ENCODE measurements around the gene GBP7. TPM values are rescaled to one million over a fixed set of nuclear protein-coding genes. Genes with fewer than 3 reads are reported as not detected.

The GBP7 gene
- total and polyA plus RNA-seq, 8 donors: 0.09 to 0.39 (median 0.15) TPM; not detected in 1

DNA sequence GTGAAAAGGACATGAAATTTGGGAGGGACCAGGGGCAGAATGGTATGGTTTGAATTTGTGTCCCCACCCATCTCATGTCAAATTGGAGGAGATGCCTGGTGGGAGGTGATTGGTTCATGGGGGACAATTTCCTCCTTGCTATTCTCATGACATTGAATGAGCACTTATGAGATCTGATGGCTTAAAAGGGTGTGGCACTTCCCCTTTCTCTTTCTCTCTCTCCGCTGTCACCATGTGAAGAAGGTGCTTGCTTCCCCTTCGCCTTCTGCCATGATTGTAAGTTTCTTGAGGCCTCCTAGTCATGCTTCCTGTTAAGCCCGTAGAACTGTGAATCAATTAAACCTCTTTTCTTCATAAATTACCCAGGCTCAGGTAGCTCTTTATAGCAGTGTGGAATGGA, 30.6 kb upstream of the GBP7 start:
- Histone ChIP-seq H3K4me3 (no peak overlapping the region), H3K36me3 (no peaks in the 10 kb centered on the region), H3K27ac (no peak overlapping the region), H3K9me3 (peaks cover 0 to 31% of the 10 kb centered on the region in 2 donors), H3K4me1 (no peaks in the 10 kb centered on the region), H3K27me3 (no peaks in the 10 kb centered on the region)
- ATAC-seq: no peak
- DNase-seq: no peak
- TF ChIP-seq, protein P1, sequence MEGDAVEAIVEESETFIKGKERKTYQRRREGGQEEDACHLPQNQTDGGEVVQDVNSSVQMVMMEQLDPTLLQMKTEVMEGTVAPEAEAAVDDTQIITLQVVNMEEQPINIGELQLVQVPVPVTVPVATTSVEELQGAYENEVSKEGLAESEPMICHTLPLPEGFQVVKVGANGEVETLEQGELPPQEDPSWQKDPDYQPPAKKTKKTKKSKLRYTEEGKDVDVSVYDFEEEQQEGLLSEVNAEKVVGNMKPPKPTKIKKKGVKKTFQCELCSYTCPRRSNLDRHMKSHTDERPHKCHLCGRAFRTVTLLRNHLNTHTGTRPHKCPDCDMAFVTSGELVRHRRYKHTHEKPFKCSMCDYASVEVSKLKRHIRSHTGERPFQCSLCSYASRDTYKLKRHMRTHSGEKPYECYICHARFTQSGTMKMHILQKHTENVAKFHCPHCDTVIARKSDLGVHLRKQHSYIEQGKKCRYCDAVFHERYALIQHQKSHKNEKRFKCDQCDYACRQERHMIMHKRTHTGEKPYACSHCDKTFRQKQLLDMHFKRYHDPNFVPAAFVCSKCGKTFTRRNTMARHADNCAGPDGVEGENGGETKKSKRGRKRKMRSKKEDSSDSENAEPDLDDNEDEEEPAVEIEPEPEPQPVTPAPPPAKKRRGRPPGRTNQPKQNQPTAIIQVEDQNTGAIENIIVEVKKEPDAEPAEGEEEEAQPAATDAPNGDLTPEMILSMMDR (IDR thresholded peaks at IDR 0.05): no peak
- intact Hi-C loops (cut with DNase I): no loop called here

DNA sequence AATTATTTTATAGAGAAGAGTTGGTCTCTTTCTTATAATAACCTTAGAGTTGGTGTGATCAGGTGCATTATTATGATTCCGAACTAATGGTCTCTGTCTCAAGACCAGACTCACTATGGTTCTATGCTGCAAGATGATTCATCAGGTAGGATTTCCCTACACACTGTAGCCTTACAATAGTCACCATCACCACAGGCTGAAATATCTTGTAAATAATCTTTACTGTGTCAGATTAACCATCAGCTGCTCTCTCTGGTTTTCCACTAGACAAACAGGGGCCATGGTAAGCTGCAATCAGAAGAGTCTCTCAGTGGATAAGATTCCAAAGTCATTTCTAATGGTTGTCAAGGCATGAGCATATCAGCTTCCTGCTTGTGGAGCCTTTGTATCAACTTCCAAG, 27.4 kb upstream of the GBP7 start:
- H3K4me1 ChIP-seq: peaks cover 0 to 21% of the 10 kb centered on the region in 2 donors
- H3K27ac ChIP-seq: no peak overlapping the region
- ATAC-seq (no peak), DNase-seq (no peak)
- H3K36me3 ChIP-seq: no peaks in the 10 kb centered on the region
- TF ChIP-seq, protein P1 (IDR thresholded peaks at IDR 0.05): no peak
- no peak overlapping the region for H3K4me3 ChIP-seq
- H3K27me3 ChIP-seq: no peaks in the 10 kb centered on the region
- H3K9me3 ChIP-seq: peaks cover 0 to 17% of the 10 kb centered on the region in 2 donors
- intact Hi-C loops (cut with DNase I): no loop called here

DNA sequence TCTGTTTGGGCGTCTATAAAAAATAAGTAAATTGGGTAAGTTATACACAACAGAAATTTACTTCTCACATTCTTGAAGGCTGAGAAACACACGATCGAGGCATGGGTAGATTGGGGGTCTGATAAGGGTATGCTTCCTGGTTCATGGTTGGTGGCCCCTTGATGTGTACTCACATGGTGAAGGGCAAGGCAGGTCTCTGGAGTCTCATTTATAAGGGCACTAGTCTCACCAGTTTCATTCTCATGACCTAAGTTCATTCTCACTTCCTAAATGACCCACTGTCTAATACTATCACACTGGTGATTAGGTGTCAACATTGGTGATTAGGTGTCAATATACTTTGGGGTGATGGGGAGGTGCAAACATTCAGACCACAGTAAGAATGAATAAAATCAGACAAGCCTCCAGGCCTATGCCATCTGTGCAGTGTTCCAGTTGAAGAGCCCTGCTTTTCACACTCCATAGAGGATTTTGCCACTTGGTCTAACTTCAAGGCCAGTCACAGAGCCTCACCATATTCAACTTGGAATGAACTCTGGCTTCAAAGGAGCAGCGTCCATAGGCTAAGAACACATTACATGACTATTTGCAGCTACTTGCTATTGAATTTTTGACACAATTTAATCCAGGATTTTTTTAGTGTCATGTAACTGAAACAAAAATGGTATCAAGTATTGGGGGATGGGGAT, 25.4 kb upstream of the GBP7 start:
- intact Hi-C loops (cut with DNase I): no loop called here
- DNase-seq: no peak
- Histone ChIP-seq H3K9me3 (peaks cover 0 to 17% of the 10 kb centered on the region in 2 donors), H3K36me3 (no peaks in the 10 kb centered on the region), H3K27ac (no peak overlapping the region), H3K4me1 (peaks cover 0 to 37% of the 10 kb centered on the region in 2 donors), H3K27me3 (no peaks in the 10 kb centered on the region), H3K4me3 (no peak overlapping the region)
- no peak for ATAC-seq
- TF ChIP-seq, protein P1 (IDR thresholded peaks at IDR 0.05): no peak

DNA sequence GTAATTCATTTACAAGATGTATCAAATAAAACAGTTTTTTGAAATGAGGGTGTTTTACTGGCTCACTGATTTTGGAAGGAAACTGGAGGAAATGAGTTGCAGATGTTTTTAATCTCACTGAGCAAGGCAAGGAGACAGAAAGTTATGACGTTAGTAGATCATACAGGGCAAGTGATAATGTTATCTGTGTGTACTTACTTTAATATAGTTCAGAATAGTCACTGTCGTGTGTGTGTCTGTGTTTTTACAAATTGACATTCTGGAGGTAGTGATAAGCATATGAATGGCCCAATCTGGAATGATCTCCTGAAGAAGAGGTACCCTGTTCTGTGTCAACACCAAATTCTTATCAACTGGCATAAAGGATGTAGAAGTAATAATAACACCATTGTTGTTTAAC, 24.9 kb upstream of the GBP7 start:
- Histone ChIP-seq H3K9me3 (peaks cover 0 to 16% of the 10 kb centered on the region in 2 donors), H3K4me3 (no peak overlapping the region), H3K27me3 (no peaks in the 10 kb centered on the region), H3K36me3 (no peaks in the 10 kb centered on the region), H3K27ac (no peak overlapping the region), H3K4me1 (peaks cover 0 to 43% of the 10 kb centered on the region in 2 donors)
- intact Hi-C loops (cut with DNase I): no loop called here
- DNase-seq (no peak), ATAC-seq (no peak)
- TF ChIP-seq, protein P1 (IDR thresholded peaks at IDR 0.05): no peak

DNA sequence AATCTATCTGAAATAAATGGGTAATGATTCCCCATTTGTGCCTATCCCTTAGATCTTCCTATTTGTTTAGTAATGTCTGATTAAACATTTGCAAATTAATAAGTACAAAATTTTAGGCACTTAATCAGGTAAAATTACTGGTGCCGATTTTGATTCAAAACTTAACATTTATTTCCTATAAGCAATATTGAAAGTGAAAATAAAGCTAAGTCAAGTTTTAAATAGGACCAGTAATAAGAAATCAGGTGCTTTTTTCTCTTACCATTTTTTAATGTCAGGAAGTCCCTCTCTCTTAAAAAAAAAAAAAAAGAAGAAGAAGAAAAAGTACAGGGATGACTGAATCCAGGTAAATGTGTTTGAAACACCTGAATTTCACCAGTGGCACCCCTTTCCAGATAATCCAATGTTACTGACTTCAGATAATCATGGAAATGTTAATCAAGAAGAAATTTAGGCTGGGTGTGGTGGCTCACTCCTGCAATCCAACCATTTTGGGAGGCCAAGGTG, 23.8 kb upstream of the GBP7 start:
- TF ChIP-seq, protein P1 (IDR thresholded peaks at IDR 0.05): no peak

More for the DNA sequence above, 23.8 kb upstream of the GBP7 start:
- DNase-seq (no peak), ATAC-seq (no peak)
- Histone ChIP-seq H3K9me3 (peaks cover 0 to 5% of the 10 kb centered on the region in 2 donors), H3K27me3 (no peaks in the 10 kb centered on the region), H3K36me3 (no peaks in the 10 kb centered on the region), H3K4me1 (peaks cover 0 to 50% of the 10 kb centered on the region in 2 donors), H3K4me3 (peak overlapping the region in 1 of 2 donors; percentile 66), H3K27ac (peak overlapping the region; percentile 80 to 85)
- intact Hi-C loops (cut with DNase I): no loop called here
